DMS114 treated with DMSO at 0.1 percent for 48 hours (cell line): ENCODE results near the gene PCNT.
"Not testable (repeated sequence)": the region's sequence is repeated elsewhere in the genome, so short reads cannot be mapped to it uniquely, and the experiment has no call there.

ENCODE experiments used
- DNase-seq: peaks from one replicate; lab custom pipeline; 2025; ENCODE audit not compliant: unreplicated experiment; lab: John Stamatoyannopoulos, UW

PCNT gene

DNA sequence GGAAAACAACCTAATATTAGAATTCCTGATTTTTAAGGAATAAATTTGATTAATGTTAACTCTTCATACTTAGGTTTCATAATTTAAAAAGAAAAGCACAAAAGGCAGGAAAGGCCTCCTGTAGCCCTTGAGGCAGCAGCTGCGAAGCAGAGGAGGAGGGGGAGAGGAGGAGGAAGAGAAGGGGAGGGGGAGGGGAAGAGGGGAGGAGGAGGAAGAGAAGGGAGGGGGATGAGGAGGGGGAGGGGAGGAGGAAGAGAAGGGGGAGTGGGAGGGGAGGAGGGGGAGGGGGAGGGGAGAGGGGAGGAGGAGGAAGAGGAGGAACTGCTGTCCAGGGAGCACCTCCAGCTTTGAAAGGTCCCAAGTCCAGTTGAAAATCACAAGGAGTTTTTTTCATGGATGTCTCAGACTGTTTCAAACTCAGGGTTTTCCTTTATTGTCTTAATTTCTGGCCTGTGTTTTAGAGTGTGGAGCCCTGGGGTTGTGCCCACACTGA is 99.6 kb downstream of the PCNT start:
- DNase-seq: no peak

DNA sequence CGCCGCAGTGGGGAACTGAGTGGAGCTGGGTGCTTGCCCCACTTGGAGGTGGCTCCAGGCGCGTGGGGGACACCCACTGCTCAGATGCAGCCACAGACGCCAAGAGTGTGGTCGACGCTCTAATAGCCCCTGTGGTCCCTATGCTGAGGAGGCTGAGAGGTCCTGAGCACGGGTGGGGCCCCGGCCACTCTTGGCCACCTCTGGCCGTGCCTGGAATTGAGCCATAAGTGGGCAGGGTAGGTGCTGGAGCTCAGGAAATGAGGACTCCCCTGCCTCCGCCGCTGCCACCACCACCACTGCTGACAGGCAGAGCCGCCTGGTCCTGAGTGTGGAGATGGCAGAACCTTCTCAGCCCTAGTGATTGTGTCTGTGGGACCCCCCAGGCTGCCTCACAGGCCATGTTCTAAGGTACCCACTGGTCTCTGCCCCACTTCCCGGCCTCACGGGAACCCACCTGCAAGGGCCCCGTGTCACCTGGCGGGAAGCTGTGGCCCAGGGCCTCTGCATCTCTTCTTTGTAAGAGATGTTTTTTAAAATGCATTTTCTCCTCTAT is 100.2 kb downstream of the PCNT start:
- DNase-seq: no peak

- no peak for DNase-seq
Measured at GRCh38 chr21:46424621-46425020, 100.7 kb downstream of the PCNT start.

GRCh38 chr21:46425041-46425440 is 101.1 kb downstream of the PCNT start:
- no peak for DNase-seq

DNA sequence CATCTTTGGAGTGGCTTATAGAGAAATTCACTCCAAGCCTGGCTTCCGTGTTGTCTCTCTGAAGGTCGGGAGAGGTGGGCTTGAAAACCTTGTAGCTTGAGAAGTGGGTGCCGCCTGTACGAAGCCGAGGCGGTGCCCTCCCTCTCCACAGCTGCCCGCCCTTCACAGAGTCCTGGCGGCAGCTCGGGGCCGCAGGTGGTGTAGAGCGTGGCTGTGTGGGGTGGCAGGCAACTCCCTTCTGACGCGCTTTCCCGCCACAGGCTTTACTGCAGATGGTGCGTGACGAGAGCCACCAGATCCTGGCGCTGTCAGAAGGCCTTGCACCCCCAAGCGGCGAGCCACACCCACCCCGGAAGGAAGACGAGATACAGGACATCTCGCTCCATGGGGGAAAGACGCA is 101.6 kb downstream of the PCNT start:
- DNase-seq: no peak

GRCh38 chr21:46426313-46427046 is 102.5 kb downstream of the PCNT start:
- DNase-seq: no peak

DNA sequence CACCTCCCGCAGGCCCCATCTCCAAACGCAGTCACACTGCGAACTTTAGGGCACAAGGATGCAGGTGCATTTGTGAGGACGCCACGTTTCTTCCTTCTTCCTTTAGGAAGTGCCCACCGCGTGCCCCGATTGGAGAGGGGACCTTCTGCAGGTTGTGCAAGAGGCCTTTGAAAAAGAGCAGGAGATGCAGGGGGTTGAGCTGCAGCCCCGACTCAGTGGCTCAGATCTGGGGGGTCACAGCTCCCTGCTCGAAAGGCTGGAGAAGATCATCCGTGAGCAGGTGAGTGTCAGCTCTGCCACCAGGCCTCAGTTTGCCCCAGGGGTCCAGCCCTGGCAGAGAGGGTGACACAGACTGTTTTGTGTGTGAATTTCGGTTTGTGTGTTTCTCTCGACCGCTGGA is 103.6 kb downstream of the PCNT start:
- no peak for DNase-seq

DNA sequence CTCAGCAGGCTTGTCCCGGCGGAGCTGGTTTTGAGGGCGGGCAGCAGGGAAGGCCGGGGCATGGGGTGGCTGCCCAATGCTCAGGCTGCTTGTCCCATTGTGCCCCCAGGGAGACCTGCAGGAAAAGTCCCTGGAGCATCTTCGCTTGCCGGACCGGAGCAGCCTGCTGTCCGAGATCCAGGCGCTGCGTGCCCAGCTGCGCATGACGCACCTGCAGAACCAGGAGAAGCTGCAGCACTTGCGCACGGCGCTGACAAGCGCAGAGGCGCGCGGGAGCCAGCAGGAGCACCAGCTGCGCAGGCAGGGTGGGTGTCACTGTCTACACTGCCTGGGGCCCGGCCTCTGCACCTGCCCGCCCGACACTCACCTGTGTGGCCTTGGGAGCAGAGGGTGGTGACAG is 104.3 kb downstream of the PCNT start:
- no peak for DNase-seq

- DNase-seq: no peak
Measured at GRCh38 chr21:46428987-46429710, 105.2 kb downstream of the PCNT start.

- DNase-seq: no peak
Measured at GRCh38 chr21:46429754-46430681, 106.1 kb downstream of the PCNT start.

DNA sequence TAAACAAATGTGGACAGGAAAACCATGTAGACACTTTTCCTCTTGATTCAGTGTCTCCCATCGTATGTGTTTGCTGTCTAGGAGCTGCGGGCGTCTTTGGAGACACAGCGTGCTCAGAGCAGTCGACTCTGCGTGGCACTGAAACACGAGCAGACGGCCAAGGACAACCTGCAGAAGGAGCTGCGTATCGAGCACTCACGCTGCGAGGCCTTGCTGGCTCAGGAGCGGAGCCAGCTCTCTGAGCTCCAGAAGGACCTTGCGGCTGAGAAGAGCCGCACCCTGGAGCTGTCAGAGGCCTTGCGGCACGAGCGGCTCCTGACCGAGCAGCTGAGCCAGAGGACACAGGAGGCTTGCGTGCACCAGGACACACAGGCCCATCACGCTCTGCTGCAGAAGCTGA is 107.5 kb downstream of the PCNT start:
- DNase-seq: no peak

- no peak for DNase-seq
Measured at GRCh38 chr21:46431884-46432488, 108.0 kb downstream of the PCNT start.

GRCh38 chr21:46433116-46433515 is 109.2 kb downstream of the PCNT start:
- DNase-seq: not testable (repeated sequence)

DNA sequence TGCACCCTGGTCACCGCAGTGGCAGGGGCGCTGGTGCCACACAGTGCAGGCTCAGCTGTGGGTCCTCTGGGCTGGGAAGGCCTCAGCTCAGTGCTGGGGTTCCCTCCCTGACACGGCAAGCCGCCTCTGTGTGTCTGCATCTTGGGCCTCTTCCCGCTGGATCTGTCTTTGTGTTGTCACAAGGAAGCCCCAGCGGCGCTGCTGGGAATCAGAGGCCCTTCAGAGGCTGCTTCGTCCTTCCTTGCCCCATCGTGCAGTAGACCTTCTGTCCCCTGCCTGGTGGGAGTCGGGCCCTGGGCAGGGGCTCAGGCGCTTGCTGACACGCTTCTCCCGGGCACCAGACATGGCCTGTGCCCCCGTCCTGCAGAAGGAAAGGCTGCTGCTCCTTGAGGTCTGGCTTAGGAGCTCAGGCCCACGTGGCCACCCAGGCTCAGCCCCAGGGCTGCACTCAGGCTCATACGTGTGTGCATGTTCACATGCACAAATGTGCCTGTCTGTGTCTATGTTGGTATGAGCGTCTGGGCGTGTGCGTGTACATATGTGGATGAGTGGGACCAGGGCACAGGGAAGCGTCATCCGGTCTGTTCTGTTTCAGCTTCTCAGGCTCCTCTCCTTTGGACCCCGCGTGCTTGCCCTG is 110.5 kb downstream of the PCNT start:
- no peak for DNase-seq

- no peak for DNase-seq
Measured at GRCh38 chr21:46435786-46436227, 111.9 kb downstream of the PCNT start.

- DNase-seq: no peak
Measured at GRCh38 chr21:46436621-46437020, 112.7 kb downstream of the PCNT start.

DNA sequence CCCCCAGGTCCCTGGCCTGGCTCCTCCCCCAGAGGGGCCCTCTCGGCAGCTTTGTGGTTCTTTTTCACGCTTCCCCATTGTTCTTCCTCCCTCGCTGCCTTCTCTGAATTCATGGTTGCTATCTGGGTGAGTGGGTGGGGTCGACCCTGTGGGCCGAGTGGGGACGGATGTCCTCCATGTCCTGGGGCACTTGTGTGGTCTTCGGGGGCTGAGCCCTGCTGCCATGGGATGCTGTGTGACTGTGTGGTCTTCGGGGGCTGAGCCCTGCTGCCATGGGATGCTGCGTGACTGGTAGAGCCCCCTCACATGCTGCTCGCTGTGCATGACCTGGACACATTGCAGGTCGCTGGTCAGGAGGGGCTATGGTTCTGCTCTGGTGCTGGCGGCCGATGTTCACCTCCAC is 113.1 kb downstream of the PCNT start:
- no peak for DNase-seq

DNA sequence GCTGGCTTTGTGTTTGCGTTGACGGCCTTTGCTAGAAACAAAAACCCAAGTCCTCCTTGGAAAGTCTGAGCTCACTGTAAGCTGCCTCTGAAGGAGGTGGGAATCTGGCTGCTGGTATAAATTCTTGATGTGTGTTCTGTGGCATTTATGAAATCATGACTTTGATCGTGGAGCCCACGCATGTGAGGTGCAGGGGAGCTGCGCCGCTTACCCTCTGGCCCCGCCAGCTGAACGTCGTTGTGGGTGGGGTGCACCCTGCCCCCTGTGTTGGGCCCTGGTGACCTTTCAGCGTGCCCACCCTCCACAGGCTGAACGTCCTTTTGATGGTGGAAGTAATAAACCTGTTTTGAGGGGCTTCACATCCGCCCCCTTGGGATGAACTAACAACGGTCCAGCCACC is 113.6 kb downstream of the PCNT start:
- DNase-seq: no peak

DNA sequence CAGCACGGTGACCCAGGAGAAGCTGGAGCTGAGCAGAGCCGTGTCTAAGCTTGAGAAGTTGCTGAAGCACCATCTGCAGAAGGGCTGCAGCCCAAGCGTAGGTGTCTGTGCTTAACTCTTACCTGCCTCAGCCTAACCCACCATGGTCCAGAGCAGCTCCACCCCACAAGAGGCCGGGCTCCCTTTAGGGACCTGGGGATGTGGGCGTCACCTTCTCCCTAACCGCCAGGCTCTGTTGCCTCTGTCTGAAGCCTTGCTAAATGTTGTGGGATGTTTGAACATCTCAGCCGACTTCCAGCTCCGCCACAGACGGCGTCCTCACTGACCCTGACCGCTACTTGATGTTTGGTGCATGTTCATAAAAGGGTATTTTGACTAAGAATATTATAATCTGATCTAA is 114.3 kb downstream of the PCNT start:
- DNase-seq: no peak

DNA sequence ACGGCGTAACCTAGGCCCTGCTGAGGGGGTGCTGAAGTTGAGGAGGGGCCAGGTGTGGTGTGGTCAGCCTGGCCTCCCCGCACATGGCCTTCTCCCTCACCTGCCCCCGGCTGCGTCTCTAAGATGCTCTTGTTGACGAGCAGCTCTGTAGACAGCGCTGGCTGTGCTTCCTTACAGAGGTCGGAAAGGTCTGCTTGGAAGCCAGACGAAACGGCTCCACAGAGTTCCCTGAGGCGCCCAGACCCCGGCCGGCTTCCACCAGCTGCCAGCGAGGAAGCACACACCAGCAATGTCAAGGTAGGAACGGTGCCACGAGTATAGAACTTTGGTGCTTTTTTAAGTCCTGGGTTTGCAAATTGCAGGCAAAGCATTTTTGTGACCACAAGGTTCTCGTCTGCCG is 116.0 kb downstream of the PCNT start:
- no peak for DNase-seq
